AG04450 (cell line): ENCODE measurements around the gene KCNN3. TPM values are rescaled to one million over a fixed set of nuclear protein-coding genes. Genes with fewer than 3 reads are reported as not detected.

Experiments used
- CTCF ChIA-PET: fragments of 300-600, 350-600 bp; formaldehyde crosslinking; extraction: SDS; loops from one replicate; lab custom pipeline; 2022; ENCODE audit warnings: antibody characterized with exemption, inconsistent platforms; lab: Charles Lee
- POLR2A ChIA-PET: fragments of 350-600 bp; formaldehyde crosslinking; extraction: SDS; loops from one replicate; lab custom pipeline; 2021; ENCODE audit warnings: antibody characterized with exemption, inconsistent platforms; lab: Yijun Ruan, JAX
- DNase-seq: peaks from one replicate; pipeline ENCODE4 v3.0.0-alpha.2; 2011; ENCODE audit warnings: low read depth, low spot score
- H3K27ac ChIP-seq: one replicate; pipeline ENCODE4 v1.5.1; 2012; ENCODE audit warnings: low read depth, low read length, control low read depth
- H3K27me3 ChIP-seq: one replicate; pipeline ENCODE4 v1.6.0; 2012; ENCODE audit warnings: low read length; ENCODE audit not compliant: control insufficient read depth, insufficient read depth
- H3K4me3 ChIP-seq: 2 replicates; pipeline ENCODE4 v1.5.1; 2011; ENCODE audit warnings: mild to moderate bottlenecking, low read depth, low read length, control low read depth
- H3K9me3 ChIP-seq: 2 replicates; pipeline ENCODE4 v1.5.1; 2012; ENCODE audit warnings: low read length; ENCODE audit not compliant: control insufficient read depth, insufficient read depth
- polyA plus RNA-seq: library from polyadenylated mRNA; depleted of rRNA; stranded (reverse); fragments of >200 nt; gene quantifications from 2 replicates; pipeline ENCODE4 v1.2.3, GENCODE V29; 2011
- TF ChIP-seq, protein P1 (sequence below): IDR thresholded peaks from 2 replicates; pipeline ENCODE4 v1.5.1; 2011; ENCODE audit warnings: low read depth, low read length, control low read depth, inconsistent platforms

The KCNN3 gene
- polyA plus RNA-seq, 1 experiment = 0.09 TPM

DNA sequence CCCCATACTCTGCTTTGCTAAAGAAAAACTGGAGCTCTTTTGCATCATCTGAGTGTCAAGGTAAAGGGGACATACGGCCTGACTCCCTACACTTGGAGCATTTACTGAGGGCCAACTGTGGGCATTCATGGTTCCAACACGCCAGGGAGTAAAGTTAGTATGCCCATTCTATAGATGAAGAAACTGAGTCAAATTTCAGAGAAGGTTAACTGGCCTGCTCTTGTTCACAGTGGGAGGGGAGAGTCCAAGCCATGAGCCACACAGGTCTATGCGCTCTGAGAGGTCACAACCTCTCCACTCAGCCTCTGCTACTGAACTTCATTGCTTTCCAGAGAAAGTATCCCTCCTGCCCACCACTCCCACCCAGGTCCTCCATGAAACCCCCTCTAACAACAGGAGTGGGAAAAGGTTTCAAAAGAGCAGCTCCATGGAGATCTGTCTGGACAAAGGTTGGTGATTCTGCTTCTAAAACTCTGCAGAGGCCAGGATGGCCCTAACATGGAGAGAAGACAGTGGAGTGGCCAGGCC, 6.8 kb upstream of the KCNN3 start:
- TF ChIP-seq, protein P1, sequence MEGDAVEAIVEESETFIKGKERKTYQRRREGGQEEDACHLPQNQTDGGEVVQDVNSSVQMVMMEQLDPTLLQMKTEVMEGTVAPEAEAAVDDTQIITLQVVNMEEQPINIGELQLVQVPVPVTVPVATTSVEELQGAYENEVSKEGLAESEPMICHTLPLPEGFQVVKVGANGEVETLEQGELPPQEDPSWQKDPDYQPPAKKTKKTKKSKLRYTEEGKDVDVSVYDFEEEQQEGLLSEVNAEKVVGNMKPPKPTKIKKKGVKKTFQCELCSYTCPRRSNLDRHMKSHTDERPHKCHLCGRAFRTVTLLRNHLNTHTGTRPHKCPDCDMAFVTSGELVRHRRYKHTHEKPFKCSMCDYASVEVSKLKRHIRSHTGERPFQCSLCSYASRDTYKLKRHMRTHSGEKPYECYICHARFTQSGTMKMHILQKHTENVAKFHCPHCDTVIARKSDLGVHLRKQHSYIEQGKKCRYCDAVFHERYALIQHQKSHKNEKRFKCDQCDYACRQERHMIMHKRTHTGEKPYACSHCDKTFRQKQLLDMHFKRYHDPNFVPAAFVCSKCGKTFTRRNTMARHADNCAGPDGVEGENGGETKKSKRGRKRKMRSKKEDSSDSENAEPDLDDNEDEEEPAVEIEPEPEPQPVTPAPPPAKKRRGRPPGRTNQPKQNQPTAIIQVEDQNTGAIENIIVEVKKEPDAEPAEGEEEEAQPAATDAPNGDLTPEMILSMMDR = no peak
- Histone ChIP-seq H3K9me3 (no peaks in the 10 kb centered on the region), H3K27me3 (peaks cover 55% of the 10 kb centered on the region), H3K27ac (no peak overlapping the region), H3K4me3 (no peak overlapping the region)
- ChIA-PET POLR2A (interaction anchor here (0.6 kb wide), 1 partner anchor 153 kb away, joined by 3 read pairs; no protein-coding TSS in a partner anchor), CTCF (interaction anchor here (1.4 to 3.9 kb wide), 3 partner anchors 17 to 397 kb away, joined by 4 to 13 read pairs (median 8); no protein-coding TSS in a partner anchor)
- DNase-seq = no peak

DNA sequence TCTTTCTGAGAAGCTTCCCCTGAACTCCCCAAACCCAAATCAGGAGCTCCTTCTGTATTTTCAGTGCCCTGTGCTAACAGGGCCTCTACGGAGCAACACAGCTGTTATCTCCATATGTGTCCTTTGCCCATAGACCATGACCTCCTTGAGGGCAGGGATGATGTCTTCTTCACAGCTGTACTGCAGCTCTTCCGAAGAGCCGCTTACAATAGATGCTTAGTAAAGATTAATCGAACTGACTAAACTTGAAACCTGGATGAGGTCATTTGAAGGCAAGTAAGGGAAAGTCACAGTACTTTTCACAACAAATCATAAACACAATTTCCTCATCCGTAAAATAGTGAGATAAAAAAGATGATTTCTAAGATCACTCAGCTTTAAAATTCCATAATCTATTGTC, 4.4 kb upstream of the KCNN3 start:
- no peak for DNase-seq
- Histone ChIP-seq H3K4me3 (no peak overlapping the region), H3K27ac (no peak overlapping the region), H3K9me3 (no peaks in the 10 kb centered on the region), H3K27me3 (peaks cover 46% of the 10 kb centered on the region)
- POLR2A ChIA-PET = no interaction called here
- CTCF ChIA-PET = interaction anchor here (0.8 to 1.1 kb wide), 2 partner anchors 13 to 315 kb away, joined by 3 to 4 read pairs; no protein-coding TSS in a partner anchor
- TF ChIP-seq, protein P1 = no peak

DNA sequence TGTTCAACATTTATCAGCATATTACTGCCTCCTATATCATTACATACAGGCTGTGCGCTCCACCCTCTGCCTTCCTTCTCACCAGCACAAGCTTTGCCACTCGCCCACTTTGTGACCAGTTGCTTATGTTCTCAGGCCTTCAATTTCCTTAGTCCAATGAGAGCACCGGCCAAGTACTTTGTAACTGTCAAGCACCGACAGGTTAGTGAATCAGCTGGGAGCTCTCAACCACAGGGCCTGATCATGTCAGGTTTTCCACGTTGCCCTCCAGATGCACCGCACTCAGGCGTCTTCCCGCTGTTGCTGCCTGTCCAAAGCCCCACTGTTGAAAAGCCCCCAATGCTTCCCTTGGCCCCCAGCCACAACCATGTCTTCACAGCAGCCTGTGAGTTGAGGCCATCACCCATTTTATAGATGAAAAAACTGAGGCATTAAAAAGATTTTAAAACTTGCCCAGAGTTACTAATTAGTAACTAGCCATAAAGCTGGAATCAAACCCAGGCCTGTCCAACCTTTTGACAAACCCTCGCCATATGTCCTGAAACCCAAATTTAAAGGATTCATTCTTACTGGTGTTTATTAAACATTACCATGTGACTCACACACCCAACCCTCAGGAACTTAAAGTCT, 3.4 kb upstream of the KCNN3 start:
- H3K9me3 ChIP-seq = no peaks in the 10 kb centered on the region
- ChIA-PET POLR2A (no interaction called here), CTCF (interaction anchor here (1.4 to 1.5 kb wide), 2 partner anchors 204 to 314 kb away, joined by 5 to 7 read pairs; no protein-coding TSS in a partner anchor)
- DNase-seq = no peak
- H3K27ac ChIP-seq = no peak overlapping the region
- no peak overlapping the region for H3K4me3 ChIP-seq
- TF ChIP-seq, protein P1 = no peak
- H3K27me3 ChIP-seq = peaks cover 45% of the 10 kb centered on the region

DNA sequence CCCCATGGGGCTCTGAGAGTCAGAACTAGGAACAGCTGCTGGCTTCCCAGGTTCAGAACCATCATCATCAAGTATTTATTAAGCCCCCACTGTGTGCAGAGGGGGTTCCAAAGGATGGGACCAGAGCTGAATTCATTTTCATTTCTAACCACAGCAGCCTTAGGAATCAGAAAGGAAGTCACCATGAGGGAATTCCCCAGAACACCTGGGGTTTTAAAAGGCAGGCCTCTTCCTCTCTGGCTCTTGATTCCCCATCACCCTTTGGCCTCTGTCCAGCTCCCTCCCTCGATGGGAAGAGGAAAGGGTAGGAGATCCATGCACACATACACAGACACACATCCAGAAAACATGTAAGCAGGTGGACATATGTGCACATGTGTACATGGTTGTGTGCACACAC, 1.3 kb upstream of the KCNN3 start:
- TF ChIP-seq, protein P1 = no peak
- Histone ChIP-seq H3K9me3 (peaks cover 4% of the 10 kb centered on the region; the same call in 1 of the 2 replicates), H3K27ac (no peak overlapping the region), H3K4me3 (no peak overlapping the region), H3K27me3 (peaks cover 51% of the 10 kb centered on the region)
- POLR2A ChIA-PET = no interaction called here
- no peak for DNase-seq
- CTCF ChIA-PET = interaction anchor here (0.6 kb wide), 1 partner anchor 312 kb away, joined by 3 read pairs; no protein-coding TSS in a partner anchor

DNA sequence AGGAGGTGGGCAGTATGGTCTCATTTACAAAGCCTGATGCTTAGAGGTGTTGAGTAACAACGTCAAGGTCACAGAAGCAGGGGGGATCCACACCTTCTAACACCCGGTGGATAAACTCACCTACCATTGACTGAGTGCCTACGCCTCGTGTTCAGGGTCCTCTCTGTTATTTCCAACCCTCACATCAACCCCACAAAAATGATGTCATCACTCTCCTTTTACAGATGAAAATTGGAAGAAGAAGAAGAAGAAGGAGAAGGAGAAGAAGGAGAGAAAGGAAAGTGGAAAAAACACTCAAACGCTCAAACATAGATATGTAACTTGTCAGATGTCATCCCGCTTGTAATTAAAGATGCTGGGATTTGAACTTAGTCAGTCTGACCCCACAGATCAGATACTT, 653 bp upstream of the KCNN3 start:
- CTCF ChIA-PET = interaction anchor here (2.2 kb wide), 1 partner anchor 8 kb away, joined by 14 read pairs; no protein-coding TSS in a partner anchor
- H3K9me3 ChIP-seq = peaks cover 4% of the 10 kb centered on the region; the same call in 1 of the 2 replicates
- no peak overlapping the region for H3K4me3 ChIP-seq
- H3K27me3 ChIP-seq = peaks cover 47% of the 10 kb centered on the region
- POLR2A ChIA-PET = no interaction called here
- TF ChIP-seq, protein P1 = no peak
- no peak for DNase-seq
- H3K27ac ChIP-seq = no peak overlapping the region
